Kidney epithelial cell (primary cell): ENCODE data around the gene CEL. TPM values are rescaled to one million over a fixed set of nuclear protein-coding genes. Genes with fewer than 3 reads are reported as not detected.

Experiments
- DNase-seq: peaks from one replicate; pipeline ENCODE4 v3.0.0-alpha.2; 2010; ENCODE audit warnings: low read depth
- H3K27me3 ChIP-seq: 2 replicates; pipeline ENCODE4 v1.6.0; 2011; ENCODE audit warnings: low read length; ENCODE audit not compliant: control insufficient read depth, insufficient read depth
- H3K36me3 ChIP-seq: 2 replicates; pipeline ENCODE4 v1.5.1; 2011; ENCODE audit warnings: low read length; ENCODE audit not compliant: control insufficient read depth, insufficient read depth
- H3K4me3 ChIP-seq: 2 replicates; pipeline ENCODE4 v1.5.1; 2011; ENCODE audit warnings: low read depth, mild to moderate bottlenecking, control low read depth, low read length
- CTCF ChIP-seq: IDR thresholded peaks from 2 replicates; pipeline ENCODE4 v1.5.1; 2011; ENCODE audit warnings: mild to moderate bottlenecking, moderate library complexity, low read length, control low read depth, inconsistent platforms; ENCODE audit not compliant: insufficient read depth, poor library complexity, severe bottlenecking
- total RNA-seq: library from RNA; depleted of rRNA; stranded (reverse); fragments of >200 nt; gene quantifications from 2 replicates; pipeline ENCODE4 v1.2.3, GENCODE V29; 2015

Gene CEL
- total RNA-seq, 1 donor from 2014 or later, result 1.2 TPM

GRCh38 chr9:133094842-133095393 is 33.1 kb downstream of the CEL start:
- H3K36me3 ChIP-seq, result no peaks in the 10 kb centered on the region

GRCh38 chr9:133098104-133098754 is 36.4 kb downstream of the CEL start:
- DNase-seq, result no peak
- H3K36me3 ChIP-seq, result peaks cover 4% of the 10 kb centered on the region
- no peaks in the 10 kb centered on the region for H3K27me3 ChIP-seq
- no peak overlapping the region for H3K4me3 ChIP-seq
- TF ChIP-seq CTCF, result no peak

More at GRCh38 chr9:133094842-133095393, 33.1 kb downstream of the CEL start:
- H3K4me3 ChIP-seq, result no peak overlapping the region
- H3K27me3 ChIP-seq, result no peaks in the 10 kb centered on the region
- no peak for TF ChIP-seq CTCF
- no peak for DNase-seq

GRCh38 chr9:133098871-133099270 is 37.1 kb downstream of the CEL start:
- Histone ChIP-seq H3K36me3 (peaks cover 4% of the 10 kb centered on the region), H3K27me3 (no peaks in the 10 kb centered on the region), H3K4me3 (no peak overlapping the region)
- no peak for DNase-seq
- TF ChIP-seq CTCF, result no peak

GRCh38 chr9:133099726-133100505 is 38.1 kb downstream of the CEL start:
- DNase-seq, result no peak
- Histone ChIP-seq H3K36me3 (peaks cover 4% of the 10 kb centered on the region), H3K4me3 (no peak overlapping the region), H3K27me3 (no peaks in the 10 kb centered on the region)
- TF ChIP-seq CTCF, result no peak

GRCh38 chr9:133100506-133101355 is 39.0 kb downstream of the CEL start:
- Histone ChIP-seq H3K27me3 (no peaks in the 10 kb centered on the region), H3K4me3 (no peak overlapping the region), H3K36me3 (peaks cover 4% of the 10 kb centered on the region)
- DNase-seq, result no peak
- no peak for TF ChIP-seq CTCF
